PC-3 (cell line): ENCODE data around the gene CYP4X1. TPM values are rescaled to one million over a fixed set of nuclear protein-coding genes. Genes with fewer than 3 reads are reported as not detected.
"Not testable (repeated sequence)": the region's sequence is repeated elsewhere in the genome, so short reads cannot be mapped to it uniquely, and the experiment has no call there.

ENCODE experiments used
- ATAC-seq: fragments of 200-7000 bp; cut with Tn5 transposase; 2 replicates; pipeline ENCODE4 v1.9.1; 2020; ENCODE audit warnings: mild to moderate bottlenecking, moderate library complexity
- BruUV-seq: library from RNA; stranded (reverse); fragments of 400-500 nt; replicated peaks from 2 replicates; lab custom pipeline; 2021; lab: Mats Ljungman, UMichigan
- CTCF ChIA-PET: fragments of 300-600 bp; sonication (Branson Sonifier 250); formaldehyde crosslinking; loops from one replicate; lab custom pipeline; 2022; ENCODE audit warnings: antibody characterized with exemption; lab: Charles Lee
- POLR2A ChIA-PET: fragments of 300-600 bp; sonication (Branson Sonifier 250); formaldehyde crosslinking; loops from one replicate; lab custom pipeline; 2022; ENCODE audit warnings: antibody characterized with exemption; ENCODE audit not compliant: unreplicated experiment; lab: Charles Lee
- DNase-seq: peaks from one replicate; pipeline ENCODE4 v3.0.0-alpha.2; 2015
- H2AFZ ChIP-seq: fragments of 300-600 bp; sonication (generic); 2 replicates; pipeline ENCODE4 v1.6.0; 2016; ENCODE audit warnings: antibody characterized with exemption, low read length
- H3F3A ChIP-seq: fragments of 300-600 bp; sonication (generic); one replicate; pipeline ENCODE4 v1.6.0; 2017; ENCODE audit warnings: antibody characterized with exemption, low read length, control low read depth, mild to moderate bottlenecking; ENCODE audit not compliant: unreplicated experiment
- H3K27ac ChIP-seq: fragments of 300-600 bp; sonication (generic); 2 replicates; pipeline ENCODE4 v1.5.1; 2016; ENCODE audit warnings: mild to moderate bottlenecking, low read length
- H3K27me3 ChIP-seq: fragments of 300-600 bp; sonication (generic); 2 replicates; pipeline ENCODE4 v1.6.1; 2016; ENCODE audit warnings: low read length, mixed read lengths
- H3K36me3 ChIP-seq: fragments of 300-600 bp; sonication (generic); 2 replicates; pipeline ENCODE4 v1.6.1; 2016; ENCODE audit warnings: low read depth, mixed run types, low read length, mixed read lengths
- H3K4me1 ChIP-seq: fragments of 300-600 bp; sonication (generic); 2 replicates; pipeline ENCODE4 v1.5.1; 2016; ENCODE audit warnings: low read length; ENCODE audit not compliant: insufficient read depth
- H3K4me2 ChIP-seq: fragments of 300-600 bp; sonication (generic); 2 replicates; pipeline ENCODE4 v1.6.0; 2016; ENCODE audit warnings: low read length
- H3K4me3 ChIP-seq: fragments of 300-600 bp; sonication (generic); 2 replicates; pipeline ENCODE4 v1.5.1; 2016; ENCODE audit warnings: mild to moderate bottlenecking, low read length, mixed read lengths
- H3K79me2 ChIP-seq: fragments of 300-600 bp; sonication (generic); 2 replicates; pipeline ENCODE4 v1.6.1; 2017; ENCODE audit warnings: low read length, mixed read lengths
- H3K9ac ChIP-seq: fragments of 300-600 bp; sonication (generic); 2 replicates; pipeline ENCODE4 v1.6.0; 2016; ENCODE audit warnings: mild to moderate bottlenecking, low read length
- H3K9me2 ChIP-seq: fragments of 300-600 bp; sonication (generic); replicated peaks from 2 replicates; pipeline ENCODE4 v1.6.1; 2016; ENCODE audit warnings: mixed run types, low read length, mixed read lengths
- H3K9me3 ChIP-seq: fragments of 300-600 bp; sonication (generic); 2 replicates; pipeline ENCODE4 v1.6.1; 2016; ENCODE audit warnings: low read length, mixed read lengths
- H4K20me1 ChIP-seq: fragments of 300-600 bp; sonication (generic); 2 replicates; pipeline ENCODE4 v1.6.1; 2016; ENCODE audit warnings: low read length, mixed read lengths
- EZH2 ChIP-seq: fragments of 300-600 bp; sonication (generic); IDR thresholded peaks from one replicate; pipeline ENCODE4 v1.6.1; 2017; ENCODE audit warnings: antibody characterized with exemption, mild to moderate bottlenecking, low read length; ENCODE audit not compliant: unreplicated experiment
- EZH2phosphoT487 ChIP-seq: fragments of 300-600 bp; sonication (generic); IDR thresholded peaks from 2 replicates; pipeline ENCODE4 v1.6.1; 2018; ENCODE audit warnings: mild to moderate bottlenecking, antibody characterized with exemption, low read length, borderline replicate concordance
- intact Hi-C: fragments of 100-400 bp; cut with micrococcal nuclease; formaldehyde crosslinking; loops from 2 replicates; pipeline ENCODE4 v1.9.0; 2023
- total RNA-seq: library from RNA; depleted of rRNA; stranded (reverse); fragments of >200 nt; gene quantifications from 2 replicates; pipeline ENCODE4 v1.2.3, GENCODE V29; 2014
- TF ChIP-seq, protein P1 (sequence below): fragments of 300-600 bp; sonication (generic); conservative IDR thresholded peaks from 2 replicates; pipeline ENCODE4 v1.5.1; 2017; ENCODE audit warnings: antibody characterized with exemption, low read depth, mild to moderate bottlenecking, low read length

Gene CYP4X1
- total RNA-seq, 1 experiment from 2014 or later, result 1.0 TPM

DNA sequence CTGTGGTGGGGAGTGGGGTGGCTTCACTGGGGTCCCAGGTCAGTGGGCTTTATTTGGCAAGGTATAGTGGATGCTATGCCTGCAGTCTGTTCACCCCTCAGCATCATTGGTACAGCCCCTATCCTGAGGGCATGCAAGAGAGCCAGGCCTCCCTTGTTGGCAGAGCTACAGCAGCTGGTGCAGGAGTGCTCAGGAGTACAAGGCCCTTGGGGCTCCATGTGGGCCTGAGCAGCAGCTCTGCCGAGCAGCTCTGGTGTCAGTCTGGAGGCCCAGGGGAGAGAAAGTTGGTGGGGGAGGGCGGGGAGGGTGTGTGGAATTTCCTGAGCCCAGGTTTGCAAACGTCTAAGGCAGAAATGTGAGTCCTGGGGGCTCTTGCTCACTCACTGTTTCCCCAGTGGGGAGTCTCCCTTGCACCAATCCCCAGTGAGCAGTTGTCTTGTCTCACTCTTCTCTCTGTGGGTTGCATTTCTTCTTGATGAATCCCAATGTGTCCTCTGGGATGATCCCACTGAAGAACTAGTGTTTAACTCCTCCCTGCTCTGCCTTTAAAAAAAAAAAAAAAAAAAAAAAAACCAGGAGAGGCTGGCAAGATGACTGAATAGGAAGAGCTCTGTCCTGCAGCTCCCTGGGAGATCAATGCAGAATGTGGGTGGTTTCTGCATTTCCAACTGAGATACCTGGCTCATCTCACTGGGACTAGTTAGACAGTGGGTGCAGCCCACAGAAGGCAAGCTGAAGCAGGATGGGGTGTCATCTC lies 39.5 kb upstream of the CYP4X1 start:
- Histone ChIP-seq H3K4me1 (no peaks in the 10 kb centered on the region), H3K9me3 (no peaks in the 10 kb centered on the region), H3K9ac (no peak overlapping the region), H3K4me3 (no peak overlapping the region), H3F3A (no peaks in the 10 kb centered on the region), H3K27ac (no peak overlapping the region), H3K9me2 (no peaks in the 10 kb centered on the region), H3K36me3 (no peaks in the 10 kb centered on the region), H3K4me2 (no peak overlapping the region), H2AFZ (no peak overlapping the region), H4K20me1 (no peaks in the 10 kb centered on the region), H3K79me2 (no peaks in the 10 kb centered on the region), H3K27me3 (peaks cover 28% of the 10 kb centered on the region)
- no peak for TF ChIP-seq EZH2
- TF ChIP-seq EZH2phosphoT487, result no peak
- TF ChIP-seq, protein P1, sequence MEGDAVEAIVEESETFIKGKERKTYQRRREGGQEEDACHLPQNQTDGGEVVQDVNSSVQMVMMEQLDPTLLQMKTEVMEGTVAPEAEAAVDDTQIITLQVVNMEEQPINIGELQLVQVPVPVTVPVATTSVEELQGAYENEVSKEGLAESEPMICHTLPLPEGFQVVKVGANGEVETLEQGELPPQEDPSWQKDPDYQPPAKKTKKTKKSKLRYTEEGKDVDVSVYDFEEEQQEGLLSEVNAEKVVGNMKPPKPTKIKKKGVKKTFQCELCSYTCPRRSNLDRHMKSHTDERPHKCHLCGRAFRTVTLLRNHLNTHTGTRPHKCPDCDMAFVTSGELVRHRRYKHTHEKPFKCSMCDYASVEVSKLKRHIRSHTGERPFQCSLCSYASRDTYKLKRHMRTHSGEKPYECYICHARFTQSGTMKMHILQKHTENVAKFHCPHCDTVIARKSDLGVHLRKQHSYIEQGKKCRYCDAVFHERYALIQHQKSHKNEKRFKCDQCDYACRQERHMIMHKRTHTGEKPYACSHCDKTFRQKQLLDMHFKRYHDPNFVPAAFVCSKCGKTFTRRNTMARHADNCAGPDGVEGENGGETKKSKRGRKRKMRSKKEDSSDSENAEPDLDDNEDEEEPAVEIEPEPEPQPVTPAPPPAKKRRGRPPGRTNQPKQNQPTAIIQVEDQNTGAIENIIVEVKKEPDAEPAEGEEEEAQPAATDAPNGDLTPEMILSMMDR, result no peak
- no TSS peak for BruUV-seq
- intact Hi-C loops, result no loop called here
- POLR2A ChIA-PET, result no interaction called here
- CTCF ChIA-PET, result no interaction called here
- DNase-seq (no peak), ATAC-seq (no peak)

DNA sequence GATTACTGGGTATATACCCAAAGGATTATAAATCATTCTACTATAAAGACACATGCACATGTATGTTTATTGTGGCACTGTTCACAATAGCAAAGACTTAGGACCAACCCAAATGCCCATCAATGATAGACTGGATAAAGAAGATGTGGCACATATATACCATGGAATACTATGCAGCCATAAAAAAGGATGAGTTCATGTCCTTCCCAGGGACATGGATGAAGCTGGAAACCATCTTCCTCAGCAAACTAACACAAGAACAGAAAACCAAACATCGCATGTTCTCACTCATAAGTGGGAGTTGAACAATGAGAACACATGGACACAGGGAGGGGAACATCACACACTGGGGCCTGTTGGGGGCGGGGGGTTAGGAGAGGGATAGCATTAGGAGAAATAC lies 32.9 kb upstream of the CYP4X1 start:
- H3K4me3 ChIP-seq, BruUV-seq, ATAC-seq, H3F3A ChIP-seq, CTCF ChIA-PET, H3K36me3 ChIP-seq, DNase-seq, POLR2A ChIA-PET, H3K9me3 ChIP-seq, H3K4me2 ChIP-seq, H3K27me3 ChIP-seq, H3K27ac ChIP-seq, H3K9ac ChIP-seq, H3K79me2 ChIP-seq, H3K9me2 ChIP-seq, H3K4me1 ChIP-seq, H4K20me1 ChIP-seq, H2AFZ ChIP-seq: not testable (repeated sequence)
- intact Hi-C loops, result loop anchor here (2.0 kb wide), 1 partner anchor 244 kb away; no protein-coding TSS in a partner anchor

DNA sequence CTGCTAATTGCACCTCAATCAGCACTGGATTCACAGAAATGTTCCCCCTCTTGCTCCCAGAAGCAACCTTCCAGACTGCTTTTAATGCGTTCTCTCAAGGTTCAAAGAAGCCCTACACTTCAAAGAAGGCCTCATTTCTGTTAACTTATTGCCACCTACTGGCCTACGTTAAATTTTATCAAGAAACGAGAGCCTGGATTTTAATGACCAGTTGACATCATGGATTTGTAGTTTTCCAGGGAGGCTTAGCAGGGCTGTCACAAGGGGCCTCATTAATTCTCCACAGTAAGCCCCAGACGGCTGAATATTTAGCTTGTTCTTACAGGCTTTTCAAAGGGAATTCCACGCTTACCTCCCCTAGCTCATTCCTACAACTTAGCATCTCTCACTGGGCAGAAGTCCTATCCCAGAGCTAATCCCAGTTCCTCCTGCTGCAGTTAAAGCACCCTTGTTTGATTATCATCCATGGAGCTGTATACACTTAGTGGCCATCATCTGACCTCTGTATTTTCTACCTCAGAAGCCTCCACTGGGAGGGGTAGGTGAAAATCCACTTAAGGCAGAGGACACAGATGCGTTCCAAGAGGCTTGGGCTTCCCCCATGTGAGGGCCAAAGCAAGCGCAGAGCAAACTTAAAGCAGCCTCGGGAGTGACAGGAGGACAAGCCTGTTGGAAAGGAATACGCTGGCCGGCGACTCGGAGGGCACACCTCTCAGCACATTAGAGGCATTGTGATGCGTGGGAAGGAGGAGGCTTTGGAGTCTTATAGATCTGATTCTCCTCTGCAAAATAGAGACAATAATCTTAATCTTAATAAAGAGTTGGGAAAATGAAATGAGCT lies 32.2 kb upstream of the CYP4X1 start:
- Histone ChIP-seq H3K27ac (no peak overlapping the region), H4K20me1 (no peaks in the 10 kb centered on the region), H3K9me2 (no peaks in the 10 kb centered on the region), H3K9ac (no peak overlapping the region), H3K4me2 (no peak overlapping the region), H2AFZ (no peak overlapping the region), H3K79me2 (no peaks in the 10 kb centered on the region), H3K4me1 (no peaks in the 10 kb centered on the region), H3K36me3 (no peaks in the 10 kb centered on the region), H3K4me3 (no peak overlapping the region), H3F3A (no peaks in the 10 kb centered on the region), H3K27me3 (0 out of 2 replicates have a peak, but pooled peaks cover 5% of the 10 kb centered on the region), H3K9me3 (no peaks in the 10 kb centered on the region)
- ChIA-PET CTCF (no interaction called here), POLR2A (no interaction called here)
- BruUV-seq, result no TSS peak
- intact Hi-C loops, result loop anchor here (1.0 to 2.0 kb wide), 2 partner anchors 56 to 245 kb away; no protein-coding TSS in a partner anchor
- DNase-seq (peak; percentile 63), ATAC-seq (peak; percentile 46)
- TF ChIP-seq, protein P1, result peak; percentile 65
- TF ChIP-seq EZH2, result no peak
- no peak for TF ChIP-seq EZH2phosphoT487
